ENCODE results near the gene KDM5A. TPM values are rescaled to one million over a fixed set of nuclear protein-coding genes. Genes with fewer than 3 reads are reported as not detected.

The KDM5A gene
- polyA plus RNA-seq, 1 of the 3 experiments (the other 2 are of a cell fraction): 6.2 TPM

DNA sequence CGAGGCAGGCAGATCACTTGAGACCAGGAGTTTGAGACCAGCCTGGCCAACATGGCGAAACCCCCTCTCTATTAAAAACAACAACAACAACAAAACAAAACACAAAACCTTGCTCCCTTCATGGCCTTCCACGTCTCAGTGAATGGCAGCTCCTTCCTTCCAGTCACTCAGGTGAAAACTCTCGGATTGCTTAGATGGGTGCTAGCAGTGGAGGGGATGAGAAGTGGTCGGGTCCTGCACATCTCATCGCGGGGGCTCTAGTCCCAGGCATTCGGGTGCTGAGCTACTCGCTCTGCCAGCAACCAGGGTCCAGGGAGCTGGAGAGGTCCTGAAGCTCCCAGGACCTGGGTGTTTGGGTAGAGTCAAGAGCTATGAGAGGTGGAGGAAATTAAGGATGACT, 134.2 kb downstream of the KDM5A start:
- Histone ChIP-seq H3K9me3 (no peaks in the 10 kb centered on the region), H3K27ac (ENCODE audit: low read depth in 2 of 2, low read length in 1 of 2) (no peak overlapping the region), H3K4me3 (ENCODE audit: low read depth in 2 of 2, low read length in 1 of 2) (no peak overlapping the region), H3K36me3 (replicated peaks in 1 of 2; ENCODE audit: control insufficient read depth in 1 of 2, insufficient read depth in 2 of 2, low read length in 1 of 2) (no peaks in the 10 kb centered on the region), H3F3A (replicated peaks; ENCODE audit: insufficient read depth) (no peaks in the 10 kb centered on the region), H3K4me1 (ENCODE audit: control insufficient read depth in 1 of 2, insufficient read depth in 2 of 2, low read depth in 1 of 2, low read length in 1 of 2) (no peaks in the 10 kb centered on the region), H4K20me1 (ENCODE audit: insufficient read depth) (no peaks in the 10 kb centered on the region), H3K4me2 (no peak overlapping the region), H3K9me2 (no peaks in the 10 kb centered on the region), H3K27me3 (ENCODE audit: insufficient read depth) (no peaks in the 10 kb centered on the region; the same call in 1 of the 2 replicates), H2AFZ (ENCODE audit: low read depth) (no peak overlapping the region), H3K79me2 (ENCODE audit: insufficient read depth) (no peaks in the 10 kb centered on the region), H3K9ac (no peak overlapping the region)
- WGBS (ENCODE audit: low lambda C conversion rate): 48% methylated on average over 9 of the region's 9 CpGs
- POLR2A ChIA-PET: no interaction called here
- TF ChIP-seq ELF1 (IDR thresholded peaks at IDR 0.05) (no peak), RCOR1 (IDR thresholded peaks at IDR 0.05; ENCODE audit: low read length) (no peak)
- DNase-seq: no peak
- CTCF ChIA-PET: interaction anchor here (1.8 kb wide), 1 partner anchor 35 kb away, joined by 8 read pairs; no protein-coding TSS in a partner anchor

GRCh38 chr12:254039-254438, 135.1 kb downstream of the KDM5A start:
- H3K27me3 ChIP-seq (ENCODE audit: insufficient read depth): no peaks in the 10 kb centered on the region; the same call in 1 of the 2 replicates
- H3K4me1 ChIP-seq (ENCODE audit: control insufficient read depth in 1 of 2, insufficient read depth in 2 of 2, low read depth in 1 of 2, low read length in 1 of 2): no peaks in the 10 kb centered on the region
- H2AFZ ChIP-seq (ENCODE audit: low read depth): no peak overlapping the region
- ChIA-PET POLR2A (no interaction called here), CTCF (interaction anchor here (1.8 kb wide), 1 partner anchor 34 kb away, joined by 8 read pairs; no protein-coding TSS in a partner anchor)
- 71% methylated on average over 10 of the region's 10 CpGs for WGBS (ENCODE audit: low lambda C conversion rate)
- no peak for DNase-seq
- no peaks in the 10 kb centered on the region for H3K36me3 ChIP-seq (replicated peaks in 1 of 2; ENCODE audit: control insufficient read depth in 1 of 2, insufficient read depth in 2 of 2, low read length in 1 of 2)
- H3K4me3 ChIP-seq (ENCODE audit: low read depth in 2 of 2, low read length in 1 of 2): no peak overlapping the region
- H3K4me2 ChIP-seq: no peak overlapping the region
- H3K9ac ChIP-seq: no peak overlapping the region
- no peak for TF ChIP-seq RXRA (IDR thresholded peaks at IDR 0.05; ENCODE audit: borderline replicate concordance, low read depth)
- no peak for TF ChIP-seq RCOR1 (IDR thresholded peaks at IDR 0.05; ENCODE audit: low read length)
- no peak for TF ChIP-seq TAF1 (IDR thresholded peaks at IDR 0.05; ENCODE audit: borderline replicate concordance, low read depth, low read length)
- no peaks in the 10 kb centered on the region for H3K9me2 ChIP-seq
- H3K79me2 ChIP-seq (ENCODE audit: insufficient read depth): no peaks in the 10 kb centered on the region
- no peaks in the 10 kb centered on the region for H4K20me1 ChIP-seq (ENCODE audit: insufficient read depth)
- H3F3A ChIP-seq (replicated peaks; ENCODE audit: insufficient read depth): no peaks in the 10 kb centered on the region
- no peak overlapping the region for H3K27ac ChIP-seq (ENCODE audit: low read depth in 2 of 2, low read length in 1 of 2)
- H3K9me3 ChIP-seq: no peaks in the 10 kb centered on the region

DNA sequence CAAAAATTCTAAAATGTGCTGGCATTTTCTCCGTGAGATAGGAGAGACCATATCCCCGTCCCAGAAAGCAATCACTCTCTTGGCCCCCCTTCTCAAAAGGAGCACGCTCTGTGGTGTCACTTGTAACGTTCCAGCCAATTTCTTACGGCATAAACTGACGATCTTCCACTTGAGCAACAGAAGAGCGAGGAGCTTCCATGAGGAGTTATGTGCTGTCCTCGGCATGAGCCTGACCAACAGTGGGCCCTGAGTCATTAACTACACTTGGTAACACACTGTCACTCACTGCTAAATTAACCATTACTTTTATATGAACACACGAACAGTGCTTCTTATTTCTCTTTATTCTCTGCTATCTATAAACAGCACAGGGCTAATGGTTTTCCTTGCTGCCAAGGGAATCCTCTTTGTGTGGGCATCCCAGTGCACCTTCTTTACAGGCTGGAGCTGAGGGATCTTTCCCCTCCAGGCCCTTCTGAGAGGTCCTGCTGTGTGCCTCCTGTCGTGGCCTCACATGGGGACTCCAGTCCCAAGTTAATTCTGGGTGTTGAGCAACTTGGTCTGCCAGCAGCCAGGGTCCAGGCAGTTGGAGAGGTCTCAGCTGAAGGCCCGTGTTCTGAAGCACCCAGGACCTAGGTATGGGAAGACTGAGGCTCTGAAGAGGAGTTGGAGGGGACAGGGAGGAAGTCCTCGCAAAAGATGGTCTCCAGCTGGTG, 135.8 kb downstream of the KDM5A start:
- Histone ChIP-seq H3K27me3 (ENCODE audit: insufficient read depth) (no peaks in the 10 kb centered on the region; the same call in 1 of the 2 replicates), H3F3A (replicated peaks; ENCODE audit: insufficient read depth) (no peaks in the 10 kb centered on the region), H3K79me2 (ENCODE audit: insufficient read depth) (no peaks in the 10 kb centered on the region), H3K27ac (ENCODE audit: low read depth in 2 of 2, low read length in 1 of 2) (no peak overlapping the region), H4K20me1 (ENCODE audit: insufficient read depth) (no peaks in the 10 kb centered on the region), H2AFZ (ENCODE audit: low read depth) (no peak overlapping the region), H3K36me3 (replicated peaks in 1 of 2; ENCODE audit: control insufficient read depth in 1 of 2, insufficient read depth in 2 of 2, low read length in 1 of 2) (no peaks in the 10 kb centered on the region), H3K4me3 (ENCODE audit: low read depth in 2 of 2, low read length in 1 of 2) (no peak overlapping the region), H3K9me3 (no peaks in the 10 kb centered on the region), H3K4me1 (ENCODE audit: control insufficient read depth in 1 of 2, insufficient read depth in 2 of 2, low read depth in 1 of 2, low read length in 1 of 2) (no peaks in the 10 kb centered on the region), H3K4me2 (no peak overlapping the region), H3K9ac (no peak overlapping the region), H3K9me2 (no peaks in the 10 kb centered on the region)
- no peak for DNase-seq
- POLR2A ChIA-PET: no interaction called here
- WGBS (ENCODE audit: low lambda C conversion rate): 58% methylated on average over 12 of the region's 12 CpGs
- TF ChIP-seq EZH2phosphoT487 (IDR thresholded peaks at IDR 0.05; ENCODE audit: borderline replicate concordance, low read depth) (no peak), SMC3 (IDR thresholded peaks at IDR 0.05; ENCODE audit: low read depth, low read length) (no peak), FOXM1 (IDR thresholded peaks at IDR 0.05; ENCODE audit: low read depth) (no peak), GATA2 (CRISPR knock-in tag; IDR thresholded peaks at IDR 0.05) (no peak), YY1 (IDR thresholded peaks at IDR 0.05; ENCODE audit: low read depth) (no peak), JUND (IDR thresholded peaks at IDR 0.05) (no peak)
- CTCF ChIA-PET: no interaction called here
